Ovary (tissue), 9 donors: ENCODE measurements around the gene NEU2. TPM values are rescaled to one million over a fixed set of nuclear protein-coding genes. Genes with fewer than 3 reads are reported as not detected.

Experiments used
- DNase-seq, 5 donors: peaks; one replicate each; pipeline ENCODE4 v3.0.0-alpha.2; 2019 to 2020
- H3K27ac ChIP-seq, 2 donors: fragments of 200-600 bp; one replicate each; pipeline versions ENCODE4 v1.5.1 to v1.8.0; 2019 to 2022
- H3K27me3 ChIP-seq: fragments of 200-600 bp; one replicate; pipeline ENCODE4 v1.8.0; 2022
- H3K36me3 ChIP-seq: fragments of 200-600 bp; sonication (generic); one replicate; pipeline ENCODE4 v1.5.1; 2019
- H3K4me1 ChIP-seq: one replicate; pipeline ENCODE4 v1.8.1; 2013; ENCODE audit warnings: mild to moderate bottlenecking, moderate library complexity; ENCODE audit not compliant: insufficient read depth
- H3K4me3 ChIP-seq: fragments of 200-600 bp; sonication (generic); one replicate; pipeline ENCODE4 v1.5.1; 2017
- H3K9me3 ChIP-seq, 2 donors: fragments of 200-600 bp in 1 of 2; sonication (generic) in 1 of 2; one replicate each; pipeline versions ENCODE4 v1.5.1 to v1.8.1; 2013 to 2019; ENCODE audit warnings: mild to moderate bottlenecking in 1 of 2, moderate library complexity in 1 of 2
- EP300 ChIP-seq: sonication (generic); formaldehyde crosslinking; IDR thresholded peaks from one replicate; pipeline ENCODE4 v1.6.1; 2017; ENCODE audit warnings: antibody characterized with exemption
- POLR2A ChIP-seq: fragments of 450-650 bp; IDR thresholded peaks from one replicate; pipeline ENCODE4 v1.6.1; 2017; ENCODE audit warnings: antibody characterized with exemption, mild to moderate bottlenecking, moderate library complexity
- WGBS, 3 donors: extraction: QIAGEN DNeasy Blood & Tissue Kit in 1 of 3; methylation state at CpG; one replicate each; pipeline versions ENCODE4 v1.1.5 to v1.1.7; 2013 to 2017; 5-methylcytosine and 5-hydroxymethylcytosine counted together
- intact Hi-C, 4 donors: fragments of 100-400 bp; cut with DNase I; formaldehyde crosslinking; loops; one replicate each; pipeline versions ENCODE4 v1.11.0 to v1.15.1; 2022 to 2023
- polyA plus RNA-seq, 2 donors: library from polyadenylated mRNA; stranded (reverse); fragments of 200-250 nt in 1 of 2; fragments of 350-450 nt in 1 of 2; fragmentation: Illumina TruSeq in 1 of 2; extraction: RNeasy Lipid Tissue Mini Kit (QIAGEN cat#74804) in 1 of 2; gene quantifications; one replicate each; pipeline ENCODE4 v1.2.3, GENCODE V29; 2013 to 2014
- total RNA-seq, 7 donors: library from RNA; depleted of rRNA in 2 of 7; stranded (reverse); fragments of >200 nt in 2 of 7; fragmentation: NEBNext Ultra II Directional in 3 of 7; extraction: Animal tissue kit (Norgen Biotek cat#: 25700) in 3 of 7; gene quantifications; one replicate each; pipeline versions ENCODE4 v1.1.0 to v1.2.4, GENCODE V29; 2016 to 2023
- TF ChIP-seq, protein P1 (sequence below), 3 donors: fragments of 450-650 bp in 2 of 3; fragments of 200-600 bp in 1 of 3; IDR thresholded peaks; one replicate each; pipeline versions ENCODE4 v1.5.1 to v1.8.0; 2016 to 2022; ENCODE audit warnings: antibody characterized with exemption in 3 of 3, mild to moderate bottlenecking in 1 of 3
- donor health status: DM: no; HTN: no; CAD: no; lungs with moderate emphysema.
- donor health status: DM: no; HTN: no; CAD: no.
- donor health status: Bipolar disorder and iron deficiency.
- donor health status: DM: yes; HTN: yes; CAD: no.
- donor health status: DM: no; HTN: no; CAD: no.
- donor health status: DM: yes; HTN: yes; CAD: no.

The NEU2 gene
- total and polyA plus RNA-seq, 9 donors = not detected

DNA sequence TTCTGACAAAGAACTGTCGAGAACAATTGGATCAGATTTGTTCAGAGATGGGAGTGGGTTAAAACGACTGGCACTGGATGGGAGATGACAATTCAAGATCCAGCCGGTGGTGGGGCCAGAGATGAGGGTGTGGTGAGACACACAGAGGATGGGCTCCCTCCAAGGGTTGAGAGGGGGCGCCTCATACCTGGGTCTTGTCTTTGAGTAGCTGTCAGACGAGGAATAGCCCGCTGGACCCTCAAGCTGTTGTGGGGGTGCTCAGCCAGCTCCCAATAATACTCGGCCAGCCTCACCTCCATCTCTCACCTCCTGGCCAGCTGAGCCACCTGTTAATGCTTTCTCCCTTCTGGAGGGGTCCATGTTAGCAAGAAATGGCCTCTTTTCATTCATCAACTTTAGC lies 41.6 kb downstream of the NEU2 start:
- no peak for DNase-seq
- Histone ChIP-seq H3K27ac (no peak overlapping the region), H3K9me3 (no peaks in the 10 kb centered on the region), H3K27me3 (no peaks in the 10 kb centered on the region), H3K4me1 (no peaks in the 10 kb centered on the region), H3K36me3 (no peaks in the 10 kb centered on the region), H3K4me3 (no peak overlapping the region)
- intact Hi-C loops = no loop called here
- WGBS, 3 donors = 62 to 71% (median 70%) methylated on average over 7 of the region's 7 CpGs
- TF ChIP-seq EP300 (no peak), POLR2A (no peak)
- TF ChIP-seq, protein P1, sequence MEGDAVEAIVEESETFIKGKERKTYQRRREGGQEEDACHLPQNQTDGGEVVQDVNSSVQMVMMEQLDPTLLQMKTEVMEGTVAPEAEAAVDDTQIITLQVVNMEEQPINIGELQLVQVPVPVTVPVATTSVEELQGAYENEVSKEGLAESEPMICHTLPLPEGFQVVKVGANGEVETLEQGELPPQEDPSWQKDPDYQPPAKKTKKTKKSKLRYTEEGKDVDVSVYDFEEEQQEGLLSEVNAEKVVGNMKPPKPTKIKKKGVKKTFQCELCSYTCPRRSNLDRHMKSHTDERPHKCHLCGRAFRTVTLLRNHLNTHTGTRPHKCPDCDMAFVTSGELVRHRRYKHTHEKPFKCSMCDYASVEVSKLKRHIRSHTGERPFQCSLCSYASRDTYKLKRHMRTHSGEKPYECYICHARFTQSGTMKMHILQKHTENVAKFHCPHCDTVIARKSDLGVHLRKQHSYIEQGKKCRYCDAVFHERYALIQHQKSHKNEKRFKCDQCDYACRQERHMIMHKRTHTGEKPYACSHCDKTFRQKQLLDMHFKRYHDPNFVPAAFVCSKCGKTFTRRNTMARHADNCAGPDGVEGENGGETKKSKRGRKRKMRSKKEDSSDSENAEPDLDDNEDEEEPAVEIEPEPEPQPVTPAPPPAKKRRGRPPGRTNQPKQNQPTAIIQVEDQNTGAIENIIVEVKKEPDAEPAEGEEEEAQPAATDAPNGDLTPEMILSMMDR (IDR thresholded peaks at IDR 0.05) = no peak

DNA sequence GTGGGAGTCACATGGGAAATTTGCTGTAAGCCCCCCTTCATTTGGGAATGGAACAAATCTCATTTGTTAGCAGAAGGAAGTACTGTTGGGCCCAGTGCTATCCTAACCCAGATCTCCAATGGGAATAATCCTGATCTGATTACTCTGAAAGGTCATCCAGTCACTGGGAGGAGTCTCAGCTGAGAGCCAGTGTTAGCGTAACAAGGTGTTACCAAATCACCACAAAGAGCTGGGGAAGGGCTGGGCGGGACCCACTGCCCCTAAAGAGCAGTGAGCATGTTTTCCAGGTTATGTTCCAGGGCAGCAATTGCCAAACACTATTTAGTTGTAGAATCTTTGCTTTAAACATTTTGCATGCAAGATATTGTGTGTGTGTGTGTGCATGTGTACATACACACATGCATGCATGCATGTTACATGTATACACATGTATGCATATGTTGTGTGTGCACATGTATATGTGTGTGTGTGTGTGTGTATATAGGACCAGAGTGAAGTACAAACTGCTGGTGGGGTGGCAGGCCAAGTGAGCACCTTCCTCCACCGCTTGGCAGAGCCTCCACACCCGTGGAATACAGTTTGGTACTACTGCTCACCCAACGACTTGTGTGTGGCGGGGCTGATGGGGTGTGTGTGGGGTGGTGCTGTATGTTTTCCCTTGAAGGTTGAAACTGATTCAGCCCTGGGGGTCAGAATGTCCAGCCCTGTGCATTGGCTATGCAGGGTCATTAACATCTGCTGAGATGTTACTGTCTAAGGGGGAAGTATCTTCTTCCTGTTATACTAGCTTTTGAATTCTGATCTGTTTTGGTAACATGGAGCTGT lies 42.9 kb downstream of the NEU2 start:
- no peaks in the 10 kb centered on the region for H3K4me1 ChIP-seq
- no peak for TF ChIP-seq POLR2A
- TF ChIP-seq, protein P1 (IDR thresholded peaks at IDR 0.05) = no peak
- no peak for TF ChIP-seq EP300
- H3K36me3 ChIP-seq = no peaks in the 10 kb centered on the region
- DNase-seq = no peak
- H3K27ac ChIP-seq = no peak overlapping the region
- no peaks in the 10 kb centered on the region for H3K27me3 ChIP-seq
- intact Hi-C loops = no loop called here
- no peak overlapping the region for H3K4me3 ChIP-seq
- 64 to 82% (median 77%) methylated on average over 6 of the region's 6 CpGs for WGBS, 3 donors
- H3K9me3 ChIP-seq = no peaks in the 10 kb centered on the region

DNA sequence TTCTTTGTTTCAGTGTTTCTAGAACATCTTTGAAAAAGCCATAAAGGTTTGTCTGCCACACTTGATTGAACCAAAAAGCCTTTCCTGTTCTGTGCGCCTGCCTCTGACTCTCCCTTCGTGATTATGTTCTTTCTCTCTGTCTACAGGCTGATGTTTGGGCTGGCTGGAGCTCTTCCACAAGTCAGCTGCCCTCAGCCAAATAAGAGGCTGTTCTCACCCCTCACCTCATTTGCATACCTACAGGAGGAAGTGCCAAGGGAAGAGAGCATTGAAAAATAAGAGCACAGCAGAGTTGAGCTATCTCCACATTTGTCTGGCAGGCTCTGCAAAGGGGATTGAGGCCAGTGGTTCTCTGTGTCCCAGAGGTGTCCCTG lies 43.5 kb downstream of the NEU2 start:
- DNase-seq = no peak
- Histone ChIP-seq H3K36me3 (no peaks in the 10 kb centered on the region), H3K9me3 (no peaks in the 10 kb centered on the region), H3K27me3 (no peaks in the 10 kb centered on the region), H3K4me3 (no peak overlapping the region), H3K27ac (no peak overlapping the region), H3K4me1 (no peaks in the 10 kb centered on the region)
- WGBS, 3 donors = 7 to 20% (median 20%) methylated on average over 2 of the region's 2 CpGs
- TF ChIP-seq, protein P1 (IDR thresholded peaks at IDR 0.05) = no peak
- no peak for TF ChIP-seq POLR2A
- no peak for TF ChIP-seq EP300
- intact Hi-C loops = no loop called here

DNA sequence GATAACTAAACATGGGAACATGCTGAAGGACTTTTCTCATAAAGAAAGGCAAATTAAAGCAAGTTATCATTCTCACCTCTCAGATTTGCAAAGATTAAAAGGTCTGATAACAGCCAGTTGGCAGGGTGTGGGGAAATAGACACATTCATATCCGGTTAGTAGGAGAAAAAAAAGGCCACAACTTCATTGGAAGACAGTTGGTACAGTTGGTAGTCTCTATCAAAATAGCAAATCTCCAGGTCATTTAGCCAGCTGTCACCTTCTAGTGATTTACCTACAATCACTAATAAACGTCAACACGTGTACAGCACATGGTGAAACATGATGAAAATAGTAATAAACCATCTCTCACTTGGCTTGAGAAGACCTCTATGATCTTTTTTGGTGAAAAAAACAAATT lies 44.3 kb downstream of the NEU2 start:
- Histone ChIP-seq H3K4me1 (no peaks in the 10 kb centered on the region), H3K36me3 (no peaks in the 10 kb centered on the region), H3K27ac (no peak overlapping the region), H3K27me3 (no peaks in the 10 kb centered on the region), H3K4me3 (no peak overlapping the region), H3K9me3 (no peaks in the 10 kb centered on the region)
- intact Hi-C loops = no loop called here
- WGBS, 3 donors = 63 to 68% (median 66%) methylated on average over 3 of the region's 3 CpGs
- DNase-seq = no peak
- TF ChIP-seq EP300 = no peak
- TF ChIP-seq, protein P1 (IDR thresholded peaks at IDR 0.05) = no peak
- TF ChIP-seq POLR2A = no peak
